Activated CD4-positive, alpha-beta T cell treated with anti-CD3 and anti-CD28 coated beads, Interleukin-2, amount 50 U/mL, for 24 hours (primary cell): Measurements from ENCODE around the gene GLRA3.
"Not testable (repeated sequence)": the region's sequence is repeated elsewhere in the genome, so short reads cannot be mapped to it uniquely, and the experiment has no call there.

ENCODE experiments used
- DNase-seq, 2 donors: peaks; one replicate each; pipeline ENCODE4 v3.0.0-alpha.2; 2020; ENCODE audit warnings: low read depth in 1 of 2, low spot score in 1 of 2

The GLRA3 gene

DNA sequence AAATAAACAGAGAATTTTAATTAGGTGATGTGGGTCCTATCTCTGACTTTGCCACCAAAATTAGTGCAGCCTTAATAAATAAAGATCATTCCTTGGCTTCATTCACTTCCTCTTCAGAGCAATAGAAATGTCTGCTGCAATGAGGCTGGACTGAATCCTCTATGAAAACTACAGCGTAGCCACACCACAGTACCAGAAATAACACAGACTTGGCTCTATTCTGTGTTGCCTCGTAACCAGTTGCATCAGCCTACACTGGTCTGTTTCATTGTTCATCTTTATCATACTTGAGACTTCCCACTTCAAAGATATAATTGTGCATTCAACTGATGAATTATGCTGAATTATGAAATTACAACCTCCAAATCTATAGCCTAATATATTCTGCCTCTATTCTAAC lies 15.8 kb downstream of the GLRA3 start:
- DNase-seq: no peak

DNA sequence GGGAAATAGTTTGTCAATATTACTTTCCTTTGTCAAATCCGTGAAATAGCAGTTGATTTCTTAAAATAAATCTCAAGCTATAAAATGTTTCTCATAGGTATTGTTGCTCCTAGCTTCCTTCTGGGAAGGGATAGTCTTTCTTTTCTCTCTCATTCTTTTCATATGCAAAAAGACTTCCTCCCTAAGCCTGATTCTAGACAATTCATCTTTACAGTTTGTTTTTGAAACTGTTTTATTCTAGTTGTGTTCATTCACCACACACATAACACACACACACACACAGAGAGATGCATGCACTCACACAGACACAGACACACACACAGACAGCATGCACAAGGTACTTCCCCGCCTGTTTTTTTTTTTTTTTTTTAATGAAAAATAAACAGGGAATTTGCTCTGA lies 18.2 kb downstream of the GLRA3 start:
- no peak for DNase-seq

- DNase-seq: no peak
These were observed 20.2 kb downstream of the GLRA3 start for GRCh38 chr4:174808836-174809235.

DNA sequence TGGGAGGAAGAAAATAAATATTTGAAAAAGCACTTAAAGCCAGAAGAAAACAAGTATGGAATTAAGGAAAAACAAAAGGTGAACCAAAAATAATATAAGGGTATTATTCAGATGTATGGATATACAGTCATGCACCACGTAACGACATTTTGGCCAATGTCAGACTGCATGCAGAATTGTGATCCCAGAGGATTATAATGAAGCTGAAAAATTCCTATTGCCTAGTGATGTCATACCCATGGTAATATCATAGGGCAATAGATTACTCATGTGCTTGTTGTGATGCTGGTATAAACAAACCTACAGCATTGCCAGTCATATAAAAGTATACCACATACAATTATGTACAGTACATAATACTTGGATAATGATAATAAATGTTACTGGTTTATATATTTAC lies 20.9 kb downstream of the GLRA3 start:
- no peak for DNase-seq

DNA sequence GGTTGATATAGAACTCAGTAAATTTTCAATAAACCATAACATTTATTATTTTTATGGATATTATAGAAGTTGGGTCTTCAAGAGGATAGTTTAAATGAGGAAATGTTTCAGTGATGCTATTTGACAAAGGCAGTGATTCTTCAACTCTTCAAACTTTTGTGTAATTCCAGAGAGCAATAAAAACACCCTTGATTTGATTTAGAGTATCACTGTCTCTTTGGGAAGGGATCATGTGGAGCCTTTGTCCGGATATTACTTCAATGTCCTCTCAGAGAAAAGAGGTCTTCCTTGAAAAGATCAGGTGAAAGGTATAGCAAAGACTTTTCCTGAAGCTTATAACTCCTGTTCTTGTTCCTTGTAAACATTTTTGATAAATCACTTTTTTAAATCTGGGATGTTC lies 23.3 kb downstream of the GLRA3 start:
- DNase-seq: no peak

- no peak for DNase-seq
These were observed 34.4 kb downstream of the GLRA3 start for GRCh38 chr4:174794543-174795094.

DNA sequence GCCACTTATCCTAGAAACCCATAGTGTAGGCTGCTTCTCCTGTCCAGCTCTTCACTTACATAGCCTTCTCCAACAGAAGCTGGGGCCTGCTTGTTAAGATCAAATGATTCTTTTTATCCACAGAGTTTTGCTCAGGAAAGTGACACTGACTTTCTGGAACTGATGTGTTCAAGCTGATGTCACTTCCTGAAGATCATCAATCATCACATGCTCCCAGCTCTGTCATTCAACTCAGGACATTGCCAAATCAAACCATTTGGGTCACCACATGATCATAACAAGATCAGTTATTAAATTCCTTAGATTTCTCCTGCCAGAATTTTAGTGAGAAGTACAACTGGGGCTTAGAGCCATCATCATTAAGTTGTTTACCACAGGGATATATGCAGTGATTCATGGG lies 39.4 kb downstream of the GLRA3 start:
- DNase-seq: no peak

DNA sequence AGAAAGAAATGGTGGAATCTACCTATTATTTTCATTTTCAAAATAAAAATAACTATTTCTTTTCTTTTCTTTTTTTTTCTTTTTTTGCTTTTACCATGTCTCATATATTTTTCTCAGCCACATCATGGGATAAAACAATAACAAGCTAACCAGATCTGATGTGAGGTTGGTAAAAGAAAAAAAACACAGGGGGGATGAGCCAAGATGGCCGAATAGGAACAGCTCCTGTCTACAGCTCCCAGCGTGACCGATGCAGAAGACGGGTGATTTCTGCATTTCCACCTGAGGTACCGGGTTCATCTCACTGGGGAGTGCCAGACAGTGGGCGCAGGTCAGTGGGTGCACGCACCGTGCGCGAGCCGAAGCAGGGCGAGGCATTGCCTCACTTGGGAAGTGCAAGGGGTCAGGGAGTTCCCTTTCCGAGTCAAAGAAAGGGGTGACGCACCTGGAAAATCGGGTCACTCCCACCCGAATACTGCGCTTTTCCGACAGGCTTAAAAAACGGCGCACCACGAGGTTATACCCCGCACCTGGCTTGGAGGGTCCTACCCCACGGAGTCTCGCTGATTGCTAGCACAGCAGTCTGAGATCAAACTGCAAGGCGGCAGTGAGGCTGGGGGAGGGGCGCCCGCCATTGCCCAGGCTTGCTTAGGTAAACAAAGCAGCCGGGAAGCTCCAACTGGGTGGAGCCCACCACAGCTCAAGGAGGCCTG lies 50.6 kb downstream of the GLRA3 start:
- not testable (repeated sequence) for DNase-seq

DNA sequence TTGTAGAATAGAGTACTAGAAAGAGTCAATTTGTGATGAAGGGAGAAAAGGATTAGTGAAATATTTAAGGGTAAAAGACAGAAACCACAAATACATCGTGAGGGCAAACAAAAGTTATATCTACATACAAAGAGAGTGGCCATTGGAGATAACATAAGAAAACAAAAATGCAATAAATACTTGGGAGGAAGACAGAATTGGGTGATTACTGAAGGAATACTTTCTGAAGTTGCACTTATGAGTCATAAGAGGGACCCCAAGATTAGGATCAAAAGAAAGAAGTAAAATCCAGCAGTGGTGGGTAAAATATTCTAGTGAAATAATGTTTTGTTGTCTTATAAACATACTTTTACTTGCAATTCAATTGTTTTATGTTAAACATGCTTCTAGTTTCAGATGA lies 53.7 kb downstream of the GLRA3 start:
- no peak for DNase-seq

DNA sequence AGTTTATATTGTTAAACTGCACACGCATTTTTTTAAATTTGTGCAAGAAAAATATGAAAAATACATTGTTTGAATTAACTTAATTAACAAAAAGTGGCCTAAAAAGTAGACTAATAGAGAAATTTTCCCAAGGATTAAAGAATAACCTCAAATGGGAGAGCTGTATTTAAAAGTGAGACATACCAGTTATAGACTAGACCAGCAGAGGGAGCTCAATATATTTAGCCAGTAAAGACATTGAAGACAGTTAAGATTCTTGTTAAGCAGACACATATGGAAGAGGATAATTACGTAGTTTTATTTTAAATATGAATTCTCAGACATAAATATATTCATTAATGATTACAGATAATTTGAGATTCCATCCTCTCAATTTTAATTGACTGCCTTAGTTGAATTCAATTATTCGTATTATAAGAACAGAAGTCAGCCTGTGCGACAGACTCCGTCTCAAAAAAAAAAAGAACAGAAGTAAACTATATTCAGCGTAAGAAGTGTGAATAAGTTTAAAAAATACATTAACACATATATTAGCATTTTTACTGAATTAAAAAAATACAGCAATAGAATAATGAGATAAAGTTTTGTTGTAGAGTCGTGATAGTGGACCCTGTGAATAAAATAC lies 64.8 kb downstream of the GLRA3 start:
- no peak for DNase-seq

- no peak for DNase-seq
These were observed 65.5 kb downstream of the GLRA3 start for GRCh38 chr4:174763454-174764104.

DNA sequence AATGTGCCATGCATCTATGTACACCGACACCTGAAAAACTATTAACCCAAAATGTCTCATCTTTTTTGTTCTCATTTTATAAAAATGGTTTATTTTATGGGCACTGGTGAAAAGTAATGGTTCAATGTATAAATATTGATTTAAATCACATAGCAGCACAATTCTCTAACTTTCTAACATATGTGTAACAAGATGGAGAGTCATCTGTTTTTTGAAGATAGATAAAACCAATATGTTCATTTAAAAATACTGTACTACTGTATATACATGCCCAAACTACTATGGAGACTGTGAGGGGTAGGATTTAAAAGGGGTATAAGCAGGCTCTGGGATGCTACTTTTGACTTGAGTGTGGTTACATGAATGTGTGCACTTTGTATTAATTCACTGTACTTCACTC lies 67.6 kb downstream of the GLRA3 start:
- DNase-seq: no peak

GRCh38 chr4:174757736-174758135 lies 71.3 kb downstream of the GLRA3 start:
- no peak for DNase-seq

- DNase-seq: no peak
These were observed 76.0 kb downstream of the GLRA3 start for GRCh38 chr4:174753021-174753420.

GRCh38 chr4:174752026-174752425 lies 77.0 kb downstream of the GLRA3 start:
- DNase-seq: no peak

DNA sequence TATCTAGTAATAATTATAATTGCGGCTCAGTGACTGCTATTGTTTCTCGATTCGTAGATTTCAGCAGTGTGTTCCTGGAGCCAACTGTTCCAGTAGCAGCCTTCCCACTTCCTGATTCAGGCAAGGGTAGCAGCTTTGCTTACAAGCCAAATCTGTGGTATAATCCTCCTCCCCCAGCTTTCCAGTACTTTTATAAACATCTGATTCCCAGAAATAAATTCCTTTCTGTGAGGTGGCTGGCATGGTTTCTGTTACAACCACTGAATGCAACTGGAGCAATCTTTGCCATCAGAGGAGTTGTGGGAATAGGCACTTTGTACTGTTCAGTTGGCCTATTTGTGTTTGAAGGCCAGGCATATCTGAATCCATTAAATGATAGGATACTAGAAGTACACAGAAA lies 80.0 kb downstream of the GLRA3 start:
- no peak for DNase-seq

GRCh38 chr4:174746710-174747109 lies 82.3 kb downstream of the GLRA3 start:
- DNase-seq: no peak

DNA sequence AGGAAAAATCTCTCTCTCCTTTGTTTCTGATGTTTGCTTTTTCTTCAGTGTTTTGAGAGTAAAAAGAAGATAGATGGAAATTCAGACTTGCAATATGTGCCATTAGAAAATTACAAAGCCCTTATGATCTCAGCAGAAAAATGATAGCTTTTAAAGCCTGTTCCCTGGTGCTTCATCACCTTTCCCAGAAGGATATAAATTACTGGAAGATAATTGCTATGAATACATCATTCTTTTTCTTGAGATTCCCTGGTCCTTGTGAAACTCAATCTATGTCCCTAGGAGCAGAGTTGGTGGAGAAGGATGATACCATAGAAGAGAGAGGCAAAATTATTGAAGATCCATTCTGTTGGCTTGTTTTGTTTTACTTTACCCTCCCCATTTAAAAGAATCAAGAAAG lies 86.5 kb downstream of the GLRA3 start:
- no peak for DNase-seq

DNA sequence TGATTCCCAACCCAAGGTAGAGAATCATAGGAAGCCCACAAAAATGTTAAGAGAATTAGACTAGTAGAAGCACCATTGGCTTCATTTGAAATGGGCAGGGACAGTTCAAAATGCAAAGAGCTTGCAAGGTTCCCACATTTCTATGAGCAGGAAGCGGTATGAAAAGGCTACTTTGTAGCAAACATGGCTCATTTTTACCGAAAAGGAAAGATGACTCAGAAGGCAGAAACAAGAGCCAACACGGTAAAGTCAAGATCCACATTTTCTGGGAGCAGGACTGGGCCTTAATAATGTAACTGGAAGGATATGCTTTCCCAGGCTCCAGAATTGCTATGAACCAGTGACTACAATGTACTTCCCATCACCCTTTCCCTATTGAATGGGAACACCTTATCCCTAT lies 89.5 kb downstream of the GLRA3 start:
- DNase-seq: no peak

- DNase-seq: no peak
These were observed 94.9 kb downstream of the GLRA3 start for GRCh38 chr4:174734181-174734580.

GRCh38 chr4:174717828-174718227 lies 111.2 kb downstream of the GLRA3 start:
- no peak for DNase-seq
